ENCODE data around the gene UGT1A6.
"Not testable (repeated sequence)": the region's sequence is repeated elsewhere in the genome, so short reads cannot be mapped to it uniquely, and the experiment has no call there.

UGT1A6 gene

DNA sequence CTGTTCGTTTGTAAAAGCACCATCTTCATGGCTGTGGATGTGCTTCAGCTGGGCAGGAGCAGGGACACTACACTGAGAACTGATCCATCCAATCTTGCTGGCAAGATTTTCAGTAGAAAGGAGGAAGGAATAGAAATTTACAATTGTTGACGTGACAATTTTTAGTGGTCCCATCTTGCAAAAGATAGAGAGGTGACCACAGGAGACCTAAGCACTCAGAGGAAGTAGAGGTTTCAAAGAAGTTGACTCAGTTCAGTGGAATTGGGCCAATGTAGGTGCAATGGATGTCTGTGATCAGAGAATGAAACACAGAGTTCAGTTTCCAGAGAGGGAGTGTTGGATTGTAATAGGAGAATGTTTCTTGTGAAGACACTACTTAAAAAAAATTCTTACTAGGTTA lies 21.4 kb downstream of the UGT1A6 start:
- DNase-seq (ENCODE audit: low spot score) (peak; percentile 61), FAIRE-seq (peak; percentile 89)

- DNase-seq (ENCODE audit: low spot score) (no peak), FAIRE-seq (no peak)
Measured at GRCh38 chr2:233718552-233718951, 25.9 kb downstream of the UGT1A6 start, which contains the start of gene UGT1A4. Gene UGT1A4 (plus strand): TSS chr2:233718736. CDS start chr2:233718821, 85 bp downstream.

GRCh38 chr2:233728723-233729301 lies 36.1 kb downstream of the UGT1A6 start, which contains the start of gene UGT1A3:
Gene UGT1A3 (plus strand): TSS chr2:233729042. CDS start chr2:233729127, 85 bp downstream.
- FAIRE-seq: no peak
- no peak for DNase-seq (ENCODE audit: low spot score)

DNA sequence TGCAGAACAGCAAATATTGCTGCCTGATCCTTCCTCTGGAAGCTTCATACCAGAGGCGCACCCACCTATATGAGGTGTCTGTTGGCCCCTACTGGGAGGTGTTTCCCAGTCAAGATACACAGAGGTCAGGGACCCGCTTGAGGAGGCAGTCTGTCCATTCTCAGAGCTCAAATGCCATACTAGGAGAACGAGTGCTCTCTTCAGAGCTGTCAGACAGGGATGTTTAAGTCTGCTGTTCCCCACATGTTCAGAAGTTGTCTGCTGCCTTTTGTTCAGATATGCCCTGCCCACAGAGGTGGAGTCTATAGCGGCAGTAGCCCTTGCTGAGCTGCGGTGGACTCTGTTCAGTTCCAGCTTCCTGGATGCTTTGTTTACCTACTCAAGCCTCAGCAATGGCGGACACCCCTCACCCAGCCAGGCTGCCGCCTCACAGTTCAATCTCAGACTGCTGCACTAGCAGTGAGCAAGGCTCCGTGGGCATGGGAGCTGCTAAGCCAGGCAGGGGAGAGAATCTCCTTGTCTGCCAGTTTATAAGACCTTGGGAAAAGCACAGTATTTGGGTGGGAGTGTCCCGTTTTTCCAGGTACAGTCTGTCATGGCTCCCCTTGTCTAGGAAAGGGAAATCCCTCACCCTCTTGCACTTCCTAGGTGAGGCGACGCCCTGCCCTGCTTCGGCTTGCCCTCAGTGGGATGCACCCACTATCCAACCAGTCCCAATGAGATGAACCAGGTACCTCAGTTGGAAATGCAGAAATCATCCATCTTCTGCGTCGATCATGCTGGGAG lies 44.4 kb downstream of the UGT1A6 start:
- DNase-seq (ENCODE audit: low spot score); FAIRE-seq: not testable (repeated sequence)

- no peak for DNase-seq (ENCODE audit: low spot score)
- no peak for FAIRE-seq
Measured at GRCh38 chr2:233740870-233741269, 48.2 kb downstream of the UGT1A6 start.

DNA sequence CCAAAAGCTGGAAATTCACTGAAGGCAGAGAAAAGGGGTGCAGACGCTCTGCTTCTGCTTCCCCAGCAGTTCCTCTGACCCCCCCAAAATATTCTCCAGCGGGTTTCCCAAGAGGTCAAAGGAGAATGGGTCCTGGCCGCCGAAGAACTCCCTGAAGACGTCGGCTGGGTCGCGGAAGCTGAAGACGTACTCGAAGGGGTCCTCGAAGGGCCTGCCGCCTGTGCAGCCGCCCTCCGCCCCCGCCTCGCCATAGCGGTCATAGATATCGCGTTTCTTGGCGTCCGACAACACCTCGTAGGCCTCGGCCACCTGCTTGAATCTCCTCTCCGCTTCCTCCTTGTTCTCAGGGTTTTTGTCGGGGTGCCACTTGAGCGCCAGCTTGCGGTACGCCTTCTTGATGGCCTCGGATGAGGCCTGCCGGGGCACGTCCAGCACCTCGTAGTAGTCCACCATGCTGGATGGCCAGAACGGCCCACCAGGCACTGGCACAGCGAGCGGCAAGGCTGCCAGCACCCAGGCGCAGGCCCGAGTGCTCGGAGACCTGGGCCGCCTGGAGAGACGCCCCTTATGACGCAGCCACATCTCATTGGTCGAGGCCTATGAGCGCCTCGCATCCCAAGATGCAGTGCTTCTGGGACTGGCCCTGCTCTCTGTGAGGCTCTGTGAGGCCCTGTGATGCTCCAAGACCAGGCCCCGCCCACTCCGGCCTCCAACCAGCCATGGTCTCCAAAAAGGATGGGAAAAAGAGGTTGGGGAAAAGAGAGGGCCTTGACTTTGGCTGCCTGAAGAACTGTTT lies 51.0 kb downstream of the UGT1A6 start:
- DNase-seq (ENCODE audit: low spot score): no peak
- no peak for FAIRE-seq

- no peak for DNase-seq (ENCODE audit: low spot score)
- FAIRE-seq: no peak
Measured at GRCh38 chr2:233745073-233745755, 52.5 kb downstream of the UGT1A6 start.

GRCh38 chr2:233745838-233746237 lies 53.1 kb downstream of the UGT1A6 start:
- not testable (repeated sequence) for FAIRE-seq; DNase-seq (ENCODE audit: low spot score)

DNA sequence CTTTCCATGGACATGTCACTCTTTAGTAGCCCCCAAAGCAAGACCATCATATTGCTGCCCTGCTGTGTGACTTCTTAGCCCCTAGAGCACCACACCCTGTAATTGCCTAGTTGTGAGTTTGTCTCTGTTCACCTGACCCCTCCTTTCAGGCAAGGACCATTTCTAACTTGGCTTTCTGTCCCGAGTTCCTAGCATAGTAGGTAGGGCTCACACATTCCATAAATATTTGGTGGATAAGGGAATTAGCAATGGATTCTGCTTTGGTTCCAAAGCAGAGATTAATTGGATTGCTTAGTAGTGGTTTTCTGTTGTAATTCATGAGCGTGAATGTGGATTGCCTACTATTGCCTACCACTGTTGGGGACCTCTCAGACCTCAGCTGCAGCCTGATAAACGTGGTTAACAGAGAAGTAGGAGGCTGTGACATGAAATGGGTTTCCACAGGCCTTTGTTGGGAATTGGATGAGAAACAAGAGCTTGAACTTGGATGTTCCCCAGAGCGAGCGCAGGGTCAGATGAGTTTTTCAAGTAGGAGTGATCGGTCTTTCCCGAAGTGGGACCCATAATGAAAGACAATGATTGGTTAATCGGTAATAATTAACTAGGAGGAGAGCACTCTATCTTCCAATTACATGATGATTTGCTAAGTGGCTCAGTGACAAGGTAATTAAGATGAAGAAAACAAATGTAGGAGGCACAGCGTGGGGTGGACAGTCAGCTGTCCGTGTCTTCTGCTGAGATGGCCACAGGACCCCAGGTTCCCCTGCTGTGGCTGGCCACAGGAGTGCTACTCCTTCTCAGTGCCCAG lies 54.0 kb downstream of the UGT1A6 start:
- FAIRE-seq (no peak), DNase-seq (ENCODE audit: low spot score) (no peak)

GRCh38 chr2:233747283-233747544 lies 54.5 kb downstream of the UGT1A6 start:
- FAIRE-seq (no peak), DNase-seq (ENCODE audit: low spot score) (no peak)

GRCh38 chr2:233750689-233751088 lies 58.0 kb downstream of the UGT1A6 start:
- DNase-seq (ENCODE audit: low spot score); FAIRE-seq: not testable (repeated sequence)

GRCh38 chr2:233751212-233752009 lies 58.7 kb downstream of the UGT1A6 start:
- not testable (repeated sequence) for DNase-seq (ENCODE audit: low spot score); FAIRE-seq

GRCh38 chr2:233754872-233755611 lies 62.4 kb downstream of the UGT1A6 start:
- FAIRE-seq (no peak), DNase-seq (ENCODE audit: low spot score) (no peak)

DNA sequence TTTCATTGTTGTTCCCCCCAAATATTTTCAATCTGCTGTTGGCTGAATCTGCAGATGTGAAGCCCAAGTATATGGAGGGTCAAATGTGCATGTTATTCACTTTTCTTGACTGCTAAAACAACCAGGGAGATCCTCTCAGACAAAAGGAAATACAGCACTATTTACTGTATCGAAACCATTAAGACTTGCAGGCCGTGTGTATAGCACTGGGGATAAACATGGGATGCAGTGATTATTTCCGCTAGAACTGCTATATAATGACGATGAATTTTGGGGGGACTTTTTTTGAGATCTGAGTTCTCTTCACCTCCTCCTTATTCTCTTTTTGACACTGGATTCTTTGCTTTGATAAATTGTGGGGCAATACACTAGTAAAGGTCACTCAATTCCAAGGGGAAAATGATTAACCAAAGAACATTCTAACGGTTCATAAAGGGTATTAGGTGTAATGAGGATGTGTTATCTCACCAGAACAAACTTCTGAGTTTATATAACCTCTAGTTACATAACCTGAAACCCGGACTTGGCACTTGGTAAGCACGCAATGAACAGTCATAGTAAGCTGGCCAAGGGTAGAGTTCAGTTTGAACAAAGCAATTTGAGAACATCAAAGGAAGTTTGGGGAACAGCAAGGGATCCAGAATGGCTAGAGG lies 63.9 kb downstream of the UGT1A6 start:
- FAIRE-seq (no peak), DNase-seq (ENCODE audit: low spot score) (no peak)

DNA sequence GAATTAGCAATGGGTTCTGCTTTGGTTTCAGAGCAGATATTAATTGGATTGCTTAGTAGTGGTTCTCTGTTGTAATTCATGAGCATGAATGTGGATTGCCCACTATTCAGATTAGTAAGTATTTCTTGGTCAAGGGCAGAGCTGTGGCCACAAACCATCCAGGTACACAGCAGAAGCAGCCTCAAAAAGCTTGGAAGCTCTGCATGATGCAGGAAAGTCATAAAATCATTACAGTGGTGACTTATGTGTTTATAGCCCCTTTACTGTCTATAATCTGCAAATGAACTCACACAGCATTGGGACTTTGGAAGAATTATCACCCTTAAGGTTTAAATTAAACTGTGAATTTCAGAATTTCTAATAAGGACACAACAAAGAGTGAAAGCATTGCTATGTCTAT lies 65.5 kb downstream of the UGT1A6 start:
- FAIRE-seq (no peak), DNase-seq (ENCODE audit: low spot score) (no peak)

DNA sequence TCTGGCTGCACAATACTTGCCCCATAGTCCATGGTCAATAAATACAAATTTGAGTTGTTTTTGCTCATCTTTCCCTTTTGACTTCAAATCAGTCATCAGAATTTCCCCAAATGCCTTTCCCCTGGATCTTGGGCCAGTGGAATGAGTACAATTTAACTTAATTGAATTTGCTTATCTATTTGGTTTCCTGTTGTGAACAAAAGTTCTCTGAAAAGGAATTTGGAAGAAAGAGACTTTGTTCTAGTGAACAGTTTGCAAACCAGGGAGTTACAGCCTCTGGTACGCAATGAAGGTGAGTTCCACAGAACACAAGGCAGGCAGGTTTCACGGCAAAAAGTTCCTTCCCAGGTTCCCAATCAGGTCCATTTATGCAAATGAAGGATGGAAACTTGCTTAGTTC lies 66.2 kb downstream of the UGT1A6 start:
- DNase-seq (ENCODE audit: low spot score) (no peak), FAIRE-seq (no peak)

GRCh38 chr2:233760043-233760442 lies 67.4 kb downstream of the UGT1A6 start, which contains the start of gene UGT1A1:
Gene UGT1A1 (plus strand): TSS chr2:233760270. CDS start chr2:233760288, 18 bp downstream.
- FAIRE-seq (no peak), DNase-seq (ENCODE audit: low spot score) (no peak)

- no peak for DNase-seq (ENCODE audit: low spot score)
- no peak for FAIRE-seq
Measured at GRCh38 chr2:233761040-233761769, 68.5 kb downstream of the UGT1A6 start.

All from RCC 7860 (cell line).